Naive B cell (primary cell): ENCODE measurements around the gene PDE4DIP. TPM values are rescaled to one million over a fixed set of nuclear protein-coding genes. Genes with fewer than 3 reads are reported as not detected.
"Not testable (repeated sequence)": the region's sequence is repeated elsewhere in the genome, so short reads cannot be mapped to it uniquely, and the experiment has no call there.

Experiments used
- ATAC-seq, 2 donors: fragments of 150-1000 bp; cut with Tn5 transposase; 2 replicates each; pipeline ENCODE4 v1.10.0; 2021; ENCODE audit warnings: low read depth in 2 of 2, mild to moderate bottlenecking in 2 of 2, moderate library complexity in 2 of 2
- DNase-seq: peaks from one replicate; pipeline ENCODE4 v3.0.0; 2022
- H3K27ac Mint-ChIP-seq, 6 donors: one replicate each; pipeline ENCODE4 v1.8.0; 2020 to 2022; ENCODE audit warnings: mild to moderate bottlenecking in 6 of 6, mixed read lengths in 6 of 6, moderate library complexity in 5 of 6, inconsistent platforms in 2 of 6
- H3K27me3 Mint-ChIP-seq, 3 donors: one replicate each; pipeline ENCODE4 v1.8.0; 2021 to 2022; ENCODE audit warnings: mixed read lengths in 3 of 3, mild to moderate bottlenecking in 1 of 3
- H3K36me3 Mint-ChIP-seq, 2 donors: one replicate each; pipeline ENCODE4 v1.8.0; 2020 to 2022; ENCODE audit warnings: mixed read lengths in 2 of 2, inconsistent platforms in 1 of 2, mild to moderate bottlenecking in 1 of 2
- H3K4me1 Mint-ChIP-seq, 3 donors: one replicate each; pipeline ENCODE4 v1.8.0; 2020 to 2022; ENCODE audit warnings: mixed read lengths in 3 of 3, inconsistent platforms in 1 of 3, mild to moderate bottlenecking in 1 of 3, moderate library complexity in 1 of 3
- H3K4me3 Mint-ChIP-seq, 8 donors: one replicate each; pipeline ENCODE4 v1.8.0; 2020 to 2022; ENCODE audit warnings: mild to moderate bottlenecking in 8 of 8, mixed read lengths in 8 of 8, moderate library complexity in 8 of 8, inconsistent platforms in 2 of 8
- H3K9me3 Mint-ChIP-seq, 7 donors: one replicate each; pipeline ENCODE4 v1.8.0; 2020 to 2022; ENCODE audit warnings: mixed read lengths in 7 of 7, mild to moderate bottlenecking in 5 of 7, inconsistent platforms in 2 of 7, moderate library complexity in 1 of 7
- polyA plus RNA-seq, 6 donors: library from polyadenylated mRNA; unstranded; fragments of 300-500 nt; fragmentation: Illumina TruSeq; gene quantifications; one replicate each; pipeline ENCODE4 v1.2.3, GENCODE V29; 2021; ENCODE audit warnings: low read depth in 6 of 6

Gene PDE4DIP
- polyA plus RNA-seq, 6 donors from 2014 or later: 13.4 to 52.6 (median 35.6) TPM

DNA sequence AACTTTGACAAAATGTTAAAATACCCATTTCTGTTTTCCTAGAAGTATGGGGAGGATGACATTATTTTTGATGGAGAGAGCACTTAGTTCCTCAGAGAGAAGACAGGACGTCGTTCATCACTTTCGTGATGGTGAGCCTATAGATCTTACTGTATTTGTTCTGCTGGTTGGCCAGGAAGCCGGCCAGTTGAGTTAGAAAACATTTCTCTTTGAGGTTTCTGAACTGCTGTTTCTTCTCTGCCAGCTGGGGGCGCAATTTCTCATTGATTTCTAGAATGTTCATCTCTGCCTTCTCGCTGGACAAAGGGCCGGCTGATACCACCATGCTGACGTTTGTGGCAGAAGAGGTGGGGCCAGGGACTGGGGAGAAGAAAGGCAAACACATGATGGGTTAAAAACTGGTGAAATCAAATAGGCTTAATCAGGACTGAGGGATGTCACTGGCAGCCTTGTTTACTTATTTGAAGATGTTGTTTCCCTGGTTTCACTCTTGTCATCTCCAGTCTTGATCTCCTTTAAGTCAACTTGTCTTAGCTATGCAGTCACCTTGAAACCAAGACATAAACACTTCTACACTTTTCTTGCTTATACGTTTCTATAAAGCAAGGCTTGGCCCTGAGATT lies 231.4 kb downstream of the PDE4DIP start:
- not testable (repeated sequence) for H3K9me3 Mint-ChIP-seq, H3K4me1 Mint-ChIP-seq, DNase-seq, H3K27ac Mint-ChIP-seq, H3K27me3 Mint-ChIP-seq, ATAC-seq, H3K4me3 Mint-ChIP-seq, H3K36me3 Mint-ChIP-seq

Other genes with a start within 250 kb of the PDE4DIP start
- gene NBPF14, start 248.4 kb upstream of the PDE4DIP start, polyA plus RNA-seq: 10 to 100 TPM; 34.0 to 58.3 (median 44.6) TPM
- 10 to 100 TPM in 1 of 6 donors, 1 to 10 TPM in 5; 5.6 to 12.2 (median 8.2) TPM for gene NUDT4B, start 95.7 kb upstream of the PDE4DIP start, polyA plus RNA-seq